SK-N-SH (cell line): ENCODE data around the gene NAP1L1. TPM values are rescaled to one million over a fixed set of nuclear protein-coding genes. Genes with fewer than 3 reads are reported as not detected.

ENCODE experiments used
- CTCF ChIA-PET: fragments of 300-600, 350-600 bp; formaldehyde crosslinking; extraction: SDS; loops from one replicate; lab custom pipeline; 2021; lab: Yijun Ruan, JAX
- POLR2A ChIA-PET: fragments of 350-600 bp; sonication (Branson Sonifier 250); formaldehyde crosslinking; extraction: SDS; loops from one replicate; lab custom pipeline; 2020; ENCODE audit warnings: antibody characterized with exemption, inconsistent platforms; lab: Yijun Ruan, JAX
- DNase-seq: peaks from one replicate; pipeline ENCODE4 v3.0.0; 2012
- H2AFZ ChIP-seq: fragments of 200-600 bp; sonication (generic); 2 replicates; pipeline ENCODE4 v1.8.1; 2016; ENCODE audit warnings: antibody characterized with exemption, mild to moderate bottlenecking, low read depth
- H3F3A ChIP-seq: fragments of 200-600 bp; sonication (generic); replicated peaks from 2 replicates; pipeline ENCODE3; 2016; ENCODE audit warnings: antibody characterized with exemption, mild to moderate bottlenecking; ENCODE audit not compliant: insufficient read depth
- H3K27ac ChIP-seq, 2 experiments: fragments of 200-500 bp in 1 of 2; fragments of 200-600 bp in 1 of 2; sonication (Bioruptor generic) in 1 of 2; sonication (generic), shearing (Covaris generic) in 1 of 2; 2 replicates each; pipeline versions ENCODE4 v1.5.1 to v1.6.1; 2014 to 2016; ENCODE audit warnings: low read depth in 2 of 2, inconsistent platforms in 1 of 2, low read length in 1 of 2, mild to moderate bottlenecking in 1 of 2, mixed read lengths in 1 of 2
- H3K27me3 ChIP-seq: fragments of 200-600 bp; sonication (generic), shearing (Covaris generic); 2 replicates; pipeline ENCODE4 v1.6.1; 2016; ENCODE audit warnings: mixed run types; ENCODE audit not compliant: insufficient read depth
- H3K36me3 ChIP-seq, 2 experiments: fragments of 200-500 bp in 1 of 2; fragments of 200-600 bp in 1 of 2; sonication (Bioruptor generic) in 1 of 2; sonication (generic) in 1 of 2; replicated peaks in 1 of 2; 2 replicates each; pipeline versions ENCODE3 to v1.5.1; 2014 to 2016; ENCODE audit warnings: low read length in 1 of 2, mild to moderate bottlenecking in 1 of 2; ENCODE audit not compliant: insufficient read depth in 2 of 2, control insufficient read depth in 1 of 2
- H3K4me1 ChIP-seq, 2 experiments: fragments of 200-500 bp in 1 of 2; fragments of 200-600 bp in 1 of 2; sonication (Bioruptor generic) in 1 of 2; sonication (generic), shearing (Covaris generic) in 1 of 2; 2 replicates each; pipeline versions ENCODE4 v1.5.1 to v1.6.1; 2014 to 2016; ENCODE audit warnings: low read depth in 1 of 2, low read length in 1 of 2, mixed run types in 1 of 2; ENCODE audit not compliant: insufficient read depth in 2 of 2, control insufficient read depth in 1 of 2
- H3K4me2 ChIP-seq: fragments of 200-600 bp; sonication (generic), shearing (Covaris generic); 2 replicates; pipeline ENCODE4 v1.6.1; 2017; ENCODE audit warnings: mixed run types
- H3K4me3 ChIP-seq, 2 experiments: fragments of 200-500 bp in 1 of 2; fragments of 200-600 bp in 1 of 2; sonication (Bioruptor generic) in 1 of 2; sonication (generic), shearing (Covaris generic) in 1 of 2; 2 replicates each; pipeline versions ENCODE4 v1.5.1 to v1.8.1; 2014 to 2016; ENCODE audit warnings: low read depth in 2 of 2, inconsistent platforms in 1 of 2, low read length in 1 of 2, mild to moderate bottlenecking in 1 of 2, mixed read lengths in 1 of 2, moderate library complexity in 1 of 2
- H3K79me2 ChIP-seq: fragments of 200-600 bp; sonication (generic); 2 replicates; pipeline ENCODE4 v1.8.1; 2017; ENCODE audit warnings: mild to moderate bottlenecking; ENCODE audit not compliant: insufficient read depth
- H3K9ac ChIP-seq: fragments of 200-600 bp; sonication (generic); 2 replicates; pipeline ENCODE4 v1.6.1; 2017; ENCODE audit warnings: mixed run types
- H3K9me2 ChIP-seq: fragments of 200-600 bp; sonication (generic); 2 replicates; pipeline ENCODE4 v1.6.1; 2017; ENCODE audit warnings: mixed run types
- H3K9me3 ChIP-seq: fragments of 200-600 bp; sonication (generic); 2 replicates; pipeline ENCODE4 v1.6.1; 2017; ENCODE audit warnings: mixed run types, mild to moderate bottlenecking, moderate library complexity
- H4K20me1 ChIP-seq: fragments of 200-600 bp; sonication (generic); 2 replicates; pipeline ENCODE4 v1.6.1; 2017; ENCODE audit warnings: mild to moderate bottlenecking, mixed run types; ENCODE audit not compliant: insufficient read depth
- CTCF ChIP-seq: fragments of 200-600 bp; sonication (generic); IDR thresholded peaks from 2 replicates; pipeline ENCODE4 v1.6.1; 2017; ENCODE audit warnings: antibody characterized with exemption, mild to moderate bottlenecking, moderate library complexity
- FOSL2 ChIP-seq: IDR thresholded peaks from 2 replicates; pipeline ENCODE4 v1.4.0; 2012; ENCODE audit warnings: low read depth, mild to moderate bottlenecking, moderate library complexity, borderline replicate concordance
- FOXJ3 ChIP-seq: sonication (generic); formaldehyde crosslinking; IDR thresholded peaks from 2 replicates; pipeline ENCODE4 v1.5.1; 2020; ENCODE audit warnings: mild to moderate bottlenecking, missing genetic modification reagents
- GABPA ChIP-seq: IDR thresholded peaks from 2 replicates; pipeline ENCODE4 v1.4.0; 2012; ENCODE audit warnings: low read depth, mild to moderate bottlenecking
- MEF2A ChIP-seq: IDR thresholded peaks from 2 replicates; pipeline ENCODE4 v1.4.0; 2012; ENCODE audit warnings: low read depth, borderline replicate concordance
- POLR2AphosphoS5 ChIP-seq: IDR thresholded peaks from 2 replicates; pipeline ENCODE4 v1.6.1; 2012; ENCODE audit warnings: low read depth, low read length
- RAD21 ChIP-seq: IDR thresholded peaks from 2 replicates; pipeline ENCODE4 v1.6.1; 2012; ENCODE audit warnings: mild to moderate bottlenecking, low read length
- RFX5 ChIP-seq: IDR thresholded peaks from 2 replicates; pipeline ENCODE4 v1.6.1; 2012; ENCODE audit warnings: mild to moderate bottlenecking, improper control_type of control experiment, low read length
- SIN3A ChIP-seq: IDR thresholded peaks from 2 replicates; pipeline ENCODE4 v1.6.1; 2012; ENCODE audit warnings: low read depth, mild to moderate bottlenecking, low read length, moderate library complexity, borderline replicate concordance
- SMC3 ChIP-seq: IDR thresholded peaks from 2 replicates; pipeline ENCODE4 v1.6.1; 2012; ENCODE audit warnings: low read depth, low read length, improper control_type of control experiment
- TEAD4 ChIP-seq: IDR thresholded peaks from 2 replicates; pipeline ENCODE4 v1.4.0; 2012; ENCODE audit warnings: mild to moderate bottlenecking, borderline replicate concordance; ENCODE audit not compliant: insufficient read depth
- YY1 ChIP-seq: IDR thresholded peaks from 2 replicates; pipeline ENCODE4 v1.4.0; 2012; ENCODE audit warnings: low read depth, mild to moderate bottlenecking
- ZBTB33 ChIP-seq: IDR thresholded peaks from 2 replicates; pipeline ENCODE4 v1.4.0; 2012; ENCODE audit warnings: low read depth, borderline replicate concordance
- WGBS: methylation state at CpG from one replicate; pipeline ENCODE4 v1.1.6; 2017; ENCODE audit warnings: low lambda C conversion rate; 5-methylcytosine and 5-hydroxymethylcytosine counted together
- polyA plus RNA-seq, 3 experiments: library from polyadenylated mRNA; depleted of rRNA; stranded (reverse); fragments of >200 nt; gene quantifications; 2 replicates each; pipeline ENCODE4 v1.2.3, GENCODE V29; 2012
- TF ChIP-seq, protein P1 (sequence below): IDR thresholded peaks from 2 replicates; pipeline ENCODE4 v1.4.0; 2012; ENCODE audit warnings: low read depth, borderline replicate concordance

The NAP1L1 gene
- polyA plus RNA-seq, 1 of the 3 experiments (the other 2 are of a cell fraction), result 197 TPM

DNA sequence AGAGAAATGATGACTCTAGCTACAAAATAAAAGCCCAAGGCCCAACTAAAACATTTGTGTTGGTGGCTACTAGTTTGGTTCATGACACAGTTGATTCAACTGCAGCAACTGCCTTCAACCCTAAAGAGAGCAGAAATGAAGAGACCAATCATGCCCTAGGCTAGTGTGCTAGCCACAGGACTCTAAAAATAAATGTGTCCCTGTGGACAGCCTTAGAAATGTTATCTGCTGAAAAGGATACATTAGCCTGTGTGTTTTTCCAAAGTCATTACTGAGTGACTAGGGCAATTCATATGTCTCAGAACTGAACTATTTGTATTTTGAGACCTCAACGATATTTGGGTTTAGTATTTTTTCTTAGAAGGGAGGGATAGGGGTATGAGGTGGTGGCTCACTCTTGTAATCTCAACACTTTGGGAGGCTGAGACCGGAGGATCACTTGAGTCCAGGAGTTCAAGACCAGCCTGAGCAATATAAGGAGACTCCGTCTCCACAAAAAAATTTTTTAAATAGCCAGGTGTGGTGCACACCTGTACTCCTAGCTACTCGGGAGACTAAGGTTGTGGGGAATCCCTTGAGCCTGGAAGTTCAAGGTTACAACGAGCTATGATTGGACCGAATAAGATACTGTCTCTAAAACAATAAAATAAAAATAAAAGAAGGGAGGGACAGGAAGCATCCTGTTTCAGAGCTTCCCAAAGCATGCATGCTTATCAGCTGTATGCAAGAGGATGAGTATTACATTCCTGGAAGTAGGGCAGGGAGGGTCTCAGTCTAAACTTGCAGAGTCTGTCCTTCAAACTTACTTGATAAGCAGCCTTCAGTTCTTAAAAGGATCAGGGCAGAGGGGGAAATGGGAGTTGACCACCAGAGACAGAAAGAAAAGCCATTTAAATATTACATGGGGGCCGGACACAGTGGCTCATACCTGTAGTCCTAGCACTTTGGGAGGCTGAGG is 29.6 kb upstream of the NAP1L1 start:
- ChIA-PET CTCF (interaction anchor here (1.1 kb wide), 2 partner anchors 10 to 21 kb away, joined by 3 read pairs; no protein-coding TSS in a partner anchor), POLR2A (no interaction called here)
- Histone ChIP-seq H3K4me1 (no peaks in the 10 kb centered on the region), H3K79me2 (no peaks in the 10 kb centered on the region), H3K27ac (no peak overlapping the region), H3K4me2 (no peak overlapping the region), H4K20me1 (no peaks in the 10 kb centered on the region)
- TF ChIP-seq TEAD4 (no peak), RAD21 (no peak), GABPA (no peak), SMC3 (no peak), YY1 (no peak), FOSL2 (no peak), ZBTB33 (no peak), POLR2AphosphoS5 (no peak)
- TF ChIP-seq, all 33 proteins: peak for 0
- H3F3A ChIP-seq, result no peaks in the 10 kb centered on the region
- no peaks in the 10 kb centered on the region for H3K9me3 ChIP-seq
- WGBS, result 77% methylated on average over 7 of the region's 7 CpGs
- no peak overlapping the region for H2AFZ ChIP-seq
- no peaks in the 10 kb centered on the region for H3K36me3 ChIP-seq
- H3K9ac ChIP-seq, result no peak overlapping the region
- no peak overlapping the region for H3K4me3 ChIP-seq
- H3K9me2 ChIP-seq, result no peaks in the 10 kb centered on the region
- H3K27me3 ChIP-seq, result no peaks in the 10 kb centered on the region
- no peak for DNase-seq

- no peaks in the 10 kb centered on the region for H4K20me1 ChIP-seq
- no peak overlapping the region for H2AFZ ChIP-seq
- no peaks in the 10 kb centered on the region for H3K36me3 ChIP-seq
- ChIA-PET POLR2A (no interaction called here), CTCF (interaction anchor here (0.9 kb wide), 1 partner anchor 233 kb away, joined by 3 read pairs; no protein-coding TSS in a partner anchor)
- H3K4me3 ChIP-seq, result no peak overlapping the region
- H3K9ac ChIP-seq, result no peak overlapping the region
- H3F3A ChIP-seq, result peaks cover 6% of the 10 kb centered on the region
- H3K9me3 ChIP-seq, result no peaks in the 10 kb centered on the region
- TF ChIP-seq FOXJ3 (CRISPR knock-in tag) (no peak), CTCF (no peak), RAD21 (no peak), MEF2A (no peak), RFX5 (no peak), POLR2AphosphoS5 (no peak), SMC3 (no peak), SIN3A (no peak)
- TF ChIP-seq, protein P1, sequence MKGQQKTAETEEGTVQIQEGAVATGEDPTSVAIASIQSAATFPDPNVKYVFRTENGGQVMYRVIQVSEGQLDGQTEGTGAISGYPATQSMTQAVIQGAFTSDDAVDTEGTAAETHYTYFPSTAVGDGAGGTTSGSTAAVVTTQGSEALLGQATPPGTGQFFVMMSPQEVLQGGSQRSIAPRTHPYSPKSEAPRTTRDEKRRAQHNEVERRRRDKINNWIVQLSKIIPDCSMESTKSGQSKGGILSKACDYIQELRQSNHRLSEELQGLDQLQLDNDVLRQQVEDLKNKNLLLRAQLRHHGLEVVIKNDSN, result no peak
- H3K4me2 ChIP-seq, result no peak overlapping the region
- no peak for DNase-seq
- no peaks in the 10 kb centered on the region for H3K79me2 ChIP-seq
- 16% methylated on average over 1 of the region's 1 CpG for WGBS
- H3K9me2 ChIP-seq, result no peaks in the 10 kb centered on the region
- no peaks in the 10 kb centered on the region for H3K4me1 ChIP-seq
- no peaks in the 10 kb centered on the region for H3K27me3 ChIP-seq
- no peak overlapping the region for H3K27ac ChIP-seq
Measured at GRCh38 chr12:76111209-76111749, 26.8 kb upstream of the NAP1L1 start.
